Chondrocyte (in vitro differentiated cells): Measurements from ENCODE around the gene USH2A. TPM values are rescaled to one million over a fixed set of nuclear protein-coding genes. Genes with fewer than 3 reads are reported as not detected.
A peak's percentile ranks its signal among the peaks of the same experiment; 100 is the strongest.

Experiments used
- DNase-seq: peaks from one replicate; pipeline ENCODE4 v3.0.0; 2021; ENCODE audit warnings: mixed read lengths, low spot score
- H3K27ac Mint-ChIP-seq: one replicate; pipeline ENCODE4 v1.8.0; 2021; ENCODE audit warnings: mild to moderate bottlenecking, moderate library complexity, mixed read lengths; ENCODE audit not compliant: unreplicated experiment
- H3K27me3 Mint-ChIP-seq: 2 replicates; pipeline ENCODE4 v1.8.0; 2021; ENCODE audit warnings: low read depth, mixed read lengths
- H3K36me3 Mint-ChIP-seq: 2 replicates; pipeline ENCODE4 v1.8.0; 2021; ENCODE audit warnings: low read depth, mixed read lengths
- H3K4me1 Mint-ChIP-seq: 2 replicates; pipeline ENCODE4 v1.8.0; 2021; ENCODE audit warnings: low read depth, mild to moderate bottlenecking, mixed read lengths
- H3K4me3 Mint-ChIP-seq: one replicate; pipeline ENCODE4 v1.8.0; 2021; ENCODE audit warnings: mild to moderate bottlenecking, moderate library complexity, mixed read lengths; ENCODE audit not compliant: unreplicated experiment
- H3K9me3 Mint-ChIP-seq: 2 replicates; pipeline ENCODE4 v1.8.0; 2021; ENCODE audit warnings: low read depth, mixed read lengths
- total RNA-seq: library from RNA; stranded (reverse); gene quantifications from 3 replicates; pipeline ENCODE4 v1.2.1, GENCODE V29; 2021
- TF ChIP-seq, protein P1 (sequence below): fragments of 200-600 bp; sonication (generic); IDR thresholded peaks from 2 replicates; pipeline ENCODE4 v1.5.0; 2021; ENCODE audit warnings: antibody characterized with exemption, mild to moderate bottlenecking, moderate library complexity

The USH2A gene
- total RNA-seq, 1 donor from 2014 or later = not detected

DNA sequence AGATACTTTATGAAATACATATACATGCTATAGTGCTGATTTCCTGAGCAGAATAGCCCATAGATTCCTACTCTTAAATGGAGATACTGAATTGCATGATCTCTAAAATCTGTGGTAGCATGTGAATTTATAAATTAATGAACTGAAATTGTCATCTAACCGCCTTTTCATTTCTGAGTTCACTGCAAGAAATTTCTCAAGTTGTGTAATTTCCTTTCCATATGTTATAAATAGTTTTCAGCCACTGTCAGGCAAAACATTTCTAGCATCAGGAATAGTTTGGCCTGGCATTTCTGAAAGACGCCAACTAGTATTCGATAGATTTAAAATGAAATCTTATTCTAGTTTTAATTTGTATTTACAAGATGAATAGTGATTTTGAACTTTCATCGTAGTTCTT, 310.1 kb downstream of the USH2A start:
- H3K27ac Mint-ChIP-seq = no peak overlapping the region
- no peak overlapping the region for H3K4me3 Mint-ChIP-seq
- no peak for DNase-seq
- TF ChIP-seq, protein P1, sequence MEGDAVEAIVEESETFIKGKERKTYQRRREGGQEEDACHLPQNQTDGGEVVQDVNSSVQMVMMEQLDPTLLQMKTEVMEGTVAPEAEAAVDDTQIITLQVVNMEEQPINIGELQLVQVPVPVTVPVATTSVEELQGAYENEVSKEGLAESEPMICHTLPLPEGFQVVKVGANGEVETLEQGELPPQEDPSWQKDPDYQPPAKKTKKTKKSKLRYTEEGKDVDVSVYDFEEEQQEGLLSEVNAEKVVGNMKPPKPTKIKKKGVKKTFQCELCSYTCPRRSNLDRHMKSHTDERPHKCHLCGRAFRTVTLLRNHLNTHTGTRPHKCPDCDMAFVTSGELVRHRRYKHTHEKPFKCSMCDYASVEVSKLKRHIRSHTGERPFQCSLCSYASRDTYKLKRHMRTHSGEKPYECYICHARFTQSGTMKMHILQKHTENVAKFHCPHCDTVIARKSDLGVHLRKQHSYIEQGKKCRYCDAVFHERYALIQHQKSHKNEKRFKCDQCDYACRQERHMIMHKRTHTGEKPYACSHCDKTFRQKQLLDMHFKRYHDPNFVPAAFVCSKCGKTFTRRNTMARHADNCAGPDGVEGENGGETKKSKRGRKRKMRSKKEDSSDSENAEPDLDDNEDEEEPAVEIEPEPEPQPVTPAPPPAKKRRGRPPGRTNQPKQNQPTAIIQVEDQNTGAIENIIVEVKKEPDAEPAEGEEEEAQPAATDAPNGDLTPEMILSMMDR = no peak
- no peaks in the 10 kb centered on the region for H3K4me1 Mint-ChIP-seq
- no peaks in the 10 kb centered on the region for H3K36me3 Mint-ChIP-seq
- H3K9me3 Mint-ChIP-seq = no peaks in the 10 kb centered on the region
- H3K27me3 Mint-ChIP-seq = peaks cover 22% of the 10 kb centered on the region

DNA sequence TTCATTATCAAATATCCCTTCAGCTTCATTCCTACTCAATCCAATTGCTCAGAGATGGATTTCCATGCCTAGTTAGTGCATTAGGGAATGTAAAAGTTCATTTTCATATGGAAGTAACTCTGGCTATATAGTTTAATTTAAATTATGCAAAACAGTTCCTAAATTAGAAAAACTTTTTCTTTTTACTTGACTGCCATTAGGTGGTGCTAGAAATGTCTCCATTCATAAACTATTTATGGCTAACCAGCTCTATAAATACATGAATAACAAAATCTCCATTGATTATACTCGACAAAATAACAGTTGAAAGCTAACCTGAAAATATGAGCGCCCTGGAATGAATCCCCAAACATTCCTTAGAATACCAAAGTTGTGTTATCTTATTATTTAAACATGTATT, 311.4 kb downstream of the USH2A start:
- Mint-ChIP-seq H3K27me3 (peaks cover 23% of the 10 kb centered on the region), H3K4me3 (no peak overlapping the region), H3K4me1 (no peaks in the 10 kb centered on the region), H3K36me3 (no peaks in the 10 kb centered on the region), H3K9me3 (no peaks in the 10 kb centered on the region), H3K27ac (no peak overlapping the region)
- TF ChIP-seq, protein P1 = peak; percentile 78
- no peak for DNase-seq

DNA sequence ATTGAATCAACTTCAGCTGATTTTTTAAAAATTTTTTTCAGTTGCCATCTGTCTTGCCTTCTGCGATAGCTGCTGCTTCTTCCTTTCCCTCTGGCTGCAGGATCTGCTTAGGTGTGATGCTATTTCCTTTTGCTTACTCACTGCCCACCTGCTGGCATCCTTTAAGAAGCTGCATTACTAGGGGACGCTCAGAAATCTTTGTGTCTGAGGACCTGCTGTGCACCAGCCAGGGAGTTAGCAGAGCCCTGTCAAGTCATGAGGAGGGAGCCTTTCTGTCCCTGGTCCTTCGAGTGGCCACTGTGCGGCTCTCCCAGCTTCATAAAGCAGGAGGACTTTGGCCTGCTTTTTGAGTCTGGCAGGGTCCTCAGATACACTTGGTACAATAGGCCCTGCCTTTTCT, 327.8 kb downstream of the USH2A start:
- H3K9me3 Mint-ChIP-seq = no peaks in the 10 kb centered on the region
- TF ChIP-seq, protein P1 = no peak
- H3K27me3 Mint-ChIP-seq = peaks cover 25% of the 10 kb centered on the region
- no peak overlapping the region for H3K4me3 Mint-ChIP-seq
- no peaks in the 10 kb centered on the region for H3K4me1 Mint-ChIP-seq
- H3K36me3 Mint-ChIP-seq = no peaks in the 10 kb centered on the region
- H3K27ac Mint-ChIP-seq = no peak overlapping the region
- no peak for DNase-seq

DNA sequence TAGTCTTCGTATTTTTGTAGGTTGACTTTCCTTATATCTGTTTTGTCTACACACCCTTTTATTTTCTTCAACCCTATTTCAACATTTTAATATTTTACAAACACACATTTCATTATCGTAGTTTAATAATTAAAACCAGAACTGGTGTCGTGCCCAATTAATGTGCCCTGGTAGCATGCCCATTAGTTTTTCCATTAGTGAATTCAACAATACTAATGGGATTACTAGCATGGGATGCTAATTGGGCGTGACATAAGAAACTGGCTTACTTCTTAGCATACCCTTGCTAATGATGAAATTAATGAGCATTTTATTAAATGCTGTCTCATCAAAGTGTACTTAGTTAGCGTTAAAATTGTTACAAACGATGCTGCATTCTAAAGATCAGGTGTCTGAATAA, 332.7 kb downstream of the USH2A start:
- Mint-ChIP-seq H3K36me3 (no peaks in the 10 kb centered on the region), H3K4me1 (no peaks in the 10 kb centered on the region), H3K27me3 (peaks cover 16% of the 10 kb centered on the region), H3K27ac (no peak overlapping the region), H3K4me3 (no peak overlapping the region), H3K9me3 (no peaks in the 10 kb centered on the region)
- DNase-seq = no peak
- TF ChIP-seq, protein P1 = no peak

DNA sequence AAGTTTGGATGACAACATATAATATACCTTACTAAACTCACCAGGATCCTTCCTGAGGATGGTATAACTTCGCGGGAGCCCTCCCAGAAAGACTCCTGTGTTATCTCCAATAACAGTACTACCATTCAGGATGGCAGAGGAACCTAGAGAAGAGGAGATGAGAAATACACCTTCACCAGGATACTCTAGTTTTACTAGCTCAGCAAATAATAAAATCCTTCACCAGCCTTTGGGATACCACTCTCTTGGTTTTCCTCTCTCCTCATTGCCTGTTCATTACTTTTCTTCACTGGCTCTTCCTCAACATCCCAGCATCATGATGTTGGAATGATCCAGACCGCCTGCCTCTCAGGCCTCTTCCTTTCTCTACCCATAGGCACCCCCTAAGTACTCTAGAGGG, 336.6 kb downstream of the USH2A start:
- Mint-ChIP-seq H3K9me3 (peaks cover 4% of the 10 kb centered on the region), H3K4me3 (no peak overlapping the region), H3K27me3 (peaks cover 14% of the 10 kb centered on the region), H3K27ac (no peak overlapping the region), H3K36me3 (no peaks in the 10 kb centered on the region), H3K4me1 (no peaks in the 10 kb centered on the region)
- TF ChIP-seq, protein P1 = no peak
- DNase-seq = no peak
